GM08714 (cell line): ENCODE results near the gene STX2.
A peak's percentile ranks its signal among the peaks of the same experiment; 100 is the strongest.
"Not testable (repeated sequence)": the region's sequence is repeated elsewhere in the genome, so short reads cannot be mapped to it uniquely, and the experiment has no call there.

Experiments used
- H3K4me3 ChIP-seq: fragments of 200-500 bp; sonication (Bioruptor generic); 2 replicates; pipeline ENCODE4 v1.5.1; 2014; ENCODE audit warnings: mild to moderate bottlenecking, low read length, inconsistent platforms
- ZNF274 ChIP-seq: IDR thresholded peaks from 2 replicates; pipeline ENCODE4 v1.6.1; 2012; ENCODE audit warnings: mild to moderate bottlenecking, low read depth, low read length

STX2 gene

DNA sequence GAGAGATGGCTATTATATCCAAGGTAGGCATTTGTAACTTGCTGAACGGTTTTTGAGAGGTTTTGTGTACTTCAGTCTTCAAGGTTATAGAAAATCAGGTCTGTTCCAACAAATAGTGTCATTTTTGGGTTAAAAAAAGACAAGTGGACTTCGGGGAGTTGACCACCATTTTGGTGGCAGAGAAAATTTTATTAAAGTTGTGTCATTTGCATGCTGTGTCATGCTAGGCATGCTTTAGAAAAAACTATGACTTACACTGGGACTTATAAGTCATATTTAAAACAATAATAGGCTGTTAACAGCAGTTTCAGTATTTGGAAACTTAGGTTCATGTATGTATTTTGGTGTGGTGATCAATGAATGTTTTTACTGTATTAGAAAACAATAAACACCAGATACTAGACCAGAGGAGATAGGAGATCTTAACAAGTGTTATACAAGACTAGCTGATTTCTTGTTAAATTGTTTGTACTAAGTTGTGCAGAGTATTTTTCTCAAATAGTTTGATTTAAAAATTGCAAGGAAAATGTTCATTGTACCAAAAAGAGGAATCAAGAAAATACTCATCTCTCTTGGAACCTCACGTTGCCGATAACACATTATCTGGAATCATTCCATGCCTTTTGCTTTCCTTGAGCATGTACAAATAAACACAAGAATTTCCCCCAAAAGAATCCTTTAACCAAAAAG is 34.2 kb upstream of the STX2 start:
- TF ChIP-seq ZNF274 = no peak
- peak overlapping the region; percentile 99 for H3K4me3 ChIP-seq

- TF ChIP-seq ZNF274 = no peak
- H3K4me3 ChIP-seq = peak overlapping the region; percentile 99
Measured at GRCh38 chr12:130872179-130873096, 33.4 kb upstream of the STX2 start.

DNA sequence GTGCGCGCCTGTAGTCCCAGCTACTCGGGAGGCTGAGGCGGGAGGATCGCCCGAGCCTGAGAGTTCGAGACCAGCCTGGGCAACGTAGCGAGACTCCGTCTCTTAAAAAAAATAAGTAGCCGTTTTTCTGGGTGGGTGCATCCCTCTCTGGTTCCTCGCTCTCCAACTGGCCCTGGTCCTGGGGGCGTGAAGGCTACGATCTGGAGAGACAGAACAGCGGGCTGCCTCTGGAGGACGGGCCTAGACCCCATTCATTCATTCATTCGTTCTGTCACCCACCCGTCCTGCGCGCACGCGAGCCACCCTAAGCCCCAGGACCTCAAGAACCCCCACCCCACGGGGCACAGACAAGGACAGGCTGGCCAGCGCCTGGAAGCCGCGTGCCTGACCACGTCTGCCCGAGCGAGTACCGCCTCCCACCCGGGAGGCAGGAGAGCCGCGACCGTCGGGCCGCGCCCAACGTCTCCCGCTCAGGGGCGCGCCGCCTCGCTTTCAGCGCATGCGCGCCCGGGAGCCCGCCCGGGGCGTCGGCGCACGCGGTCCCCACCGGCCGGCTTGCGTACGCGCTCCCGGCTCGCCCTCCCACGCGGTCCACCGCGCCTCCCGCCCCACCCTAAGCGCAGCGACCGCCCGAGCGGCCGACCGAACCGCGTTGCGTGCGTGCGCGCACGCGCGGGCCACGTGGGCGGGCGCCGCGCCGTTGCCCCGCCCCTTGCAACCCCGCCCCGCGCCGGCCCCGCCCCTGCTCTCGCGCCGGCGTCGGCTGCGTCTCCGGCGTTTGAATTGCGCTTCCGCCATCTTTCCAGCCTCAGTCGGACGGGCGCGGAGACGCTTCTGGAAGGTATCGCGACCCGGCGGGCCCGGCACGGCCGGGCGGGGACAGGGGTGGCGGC is 32.5 kb upstream of the STX2 start, which contains the start of gene RAN:
TSS of gene RAN (plus strand) at position 781 of the 893 bp plus-strand sequence. CDS start 528 bp downstream, outside the sequence.
- peak within 1 kb of the TSS; percentile 99 for H3K4me3 ChIP-seq
- TF ChIP-seq ZNF274 = no peak

- peak overlapping the region; percentile 75; the same call in 1 of the 2 replicates for H3K4me3 ChIP-seq
- no peak for TF ChIP-seq ZNF274
Measured at GRCh38 chr12:130870442-130871285, 31.6 kb upstream of the STX2 start.

- no peak overlapping the region for H3K4me3 ChIP-seq
- TF ChIP-seq ZNF274 = no peak
Measured at GRCh38 chr12:130868412-130868811, 29.4 kb upstream of the STX2 start.

DNA sequence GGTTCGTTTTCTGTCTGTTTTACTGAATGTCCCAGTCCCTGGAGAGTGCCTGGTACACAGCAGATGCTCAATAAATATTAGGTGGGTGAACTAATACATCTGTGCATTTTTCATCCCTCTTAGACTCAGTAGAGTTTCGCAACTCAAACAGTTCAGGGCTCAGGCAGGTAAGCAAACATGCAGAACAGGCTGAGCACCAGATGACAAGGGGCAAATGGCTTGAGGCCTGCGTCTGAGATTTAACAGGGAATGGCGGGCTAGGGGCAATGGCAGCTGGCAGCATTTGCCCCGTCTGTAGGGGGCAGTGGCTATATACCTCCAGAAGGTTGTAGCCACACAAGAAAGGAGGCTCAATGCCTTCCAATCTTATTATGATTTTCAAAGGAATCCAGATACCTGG is 24.2 kb upstream of the STX2 start:
- H3K4me3 ChIP-seq = no peak overlapping the region
- TF ChIP-seq ZNF274 = no peak

DNA sequence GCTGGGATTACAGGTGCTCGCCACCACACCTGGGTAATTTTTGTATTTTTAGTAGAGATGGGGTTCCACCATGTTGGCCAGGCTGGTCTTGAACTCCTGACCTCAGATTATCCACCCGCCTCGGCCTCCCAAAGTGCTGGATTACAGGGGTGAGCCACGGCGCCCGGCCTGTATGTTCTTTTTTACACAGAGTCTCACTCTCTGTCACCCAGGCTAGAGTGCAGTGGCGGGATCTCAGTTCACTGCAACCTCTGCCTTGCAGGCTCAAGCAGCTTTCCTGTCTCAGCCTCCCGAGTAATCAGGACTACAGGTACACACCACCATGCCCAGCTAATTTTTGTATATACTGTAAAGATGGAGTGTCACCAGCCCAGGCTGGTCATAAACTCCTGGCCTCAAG is 23.7 kb upstream of the STX2 start:
- H3K4me3 ChIP-seq = not testable (repeated sequence)

GRCh38 chr12:130862161-130862560 is 23.1 kb upstream of the STX2 start:
- no peak for TF ChIP-seq ZNF274
- H3K4me3 ChIP-seq = no peak overlapping the region

- H3K4me3 ChIP-seq = no peak overlapping the region
- no peak for TF ChIP-seq ZNF274
Measured at GRCh38 chr12:130860311-130860710, 21.3 kb upstream of the STX2 start.

DNA sequence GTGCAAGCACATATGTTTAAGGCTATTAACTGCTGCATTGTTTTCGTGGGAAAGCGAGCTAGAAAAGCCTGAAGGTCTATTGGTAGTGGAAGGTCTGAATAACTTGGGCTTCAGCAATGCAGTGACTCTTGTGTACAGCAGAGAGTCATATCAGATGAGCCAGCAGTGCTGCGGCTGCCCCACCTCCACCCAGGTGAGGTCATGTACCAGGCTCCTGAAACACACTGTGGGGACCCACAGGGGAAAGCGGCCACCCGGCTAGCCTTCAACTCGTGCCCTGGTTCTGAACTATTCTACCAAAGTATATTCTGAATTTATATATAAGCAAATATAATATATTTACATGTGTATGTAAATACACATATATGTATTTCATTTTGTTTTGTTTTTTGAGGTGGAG is 20.1 kb upstream of the STX2 start:
- no peak for TF ChIP-seq ZNF274

GRCh38 chr12:130858084-130858483 is 19.0 kb upstream of the STX2 start:
- TF ChIP-seq ZNF274 = no peak
- no peak overlapping the region for H3K4me3 ChIP-seq

More for the DNA sequence above, 20.1 kb upstream of the STX2 start:
- no peak overlapping the region for H3K4me3 ChIP-seq

- no peak overlapping the region for H3K4me3 ChIP-seq
- no peak for TF ChIP-seq ZNF274
Measured at GRCh38 chr12:130856088-130856487, 17.0 kb upstream of the STX2 start.

DNA sequence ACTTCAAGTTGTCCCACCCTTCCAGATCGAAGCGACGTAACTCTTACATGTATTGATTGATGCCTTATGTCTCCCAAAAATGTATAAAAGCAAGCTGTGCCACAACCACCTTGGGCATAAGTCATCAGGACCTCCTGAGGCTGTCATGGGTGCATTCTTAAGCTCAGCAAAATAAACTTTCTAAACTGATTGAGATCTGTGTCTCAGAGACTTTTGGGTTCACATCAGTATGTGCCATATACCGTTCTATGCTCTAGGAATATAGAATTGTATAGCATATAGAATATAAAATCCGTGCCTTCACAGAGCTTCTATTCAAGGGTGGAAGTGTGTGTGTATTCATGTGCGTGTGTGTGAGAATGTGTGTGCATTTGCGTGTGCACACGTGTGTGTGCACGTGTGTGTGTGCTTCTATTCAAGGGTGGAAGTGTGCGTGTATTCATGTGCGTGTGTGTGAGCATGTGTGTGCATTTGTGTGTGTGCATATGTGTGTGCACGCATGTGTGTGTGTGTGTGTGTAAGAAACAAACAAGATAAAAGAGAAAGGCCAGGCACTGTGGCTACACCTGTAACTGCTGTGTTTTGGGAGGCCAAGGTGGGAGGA is 11.5 kb upstream of the STX2 start:
- no peak overlapping the region for H3K4me3 ChIP-seq

More for the DNA sequence above, 11.5 kb upstream of the STX2 start:
- no peak for TF ChIP-seq ZNF274
